ENCODE results near the gene ENO2.
A peak's percentile ranks its signal among the peaks of the same experiment; 100 is the strongest.
"Not testable (repeated sequence)": the region's sequence is repeated elsewhere in the genome, so short reads cannot be mapped to it uniquely, and the experiment has no call there.

The ENO2 gene

DNA sequence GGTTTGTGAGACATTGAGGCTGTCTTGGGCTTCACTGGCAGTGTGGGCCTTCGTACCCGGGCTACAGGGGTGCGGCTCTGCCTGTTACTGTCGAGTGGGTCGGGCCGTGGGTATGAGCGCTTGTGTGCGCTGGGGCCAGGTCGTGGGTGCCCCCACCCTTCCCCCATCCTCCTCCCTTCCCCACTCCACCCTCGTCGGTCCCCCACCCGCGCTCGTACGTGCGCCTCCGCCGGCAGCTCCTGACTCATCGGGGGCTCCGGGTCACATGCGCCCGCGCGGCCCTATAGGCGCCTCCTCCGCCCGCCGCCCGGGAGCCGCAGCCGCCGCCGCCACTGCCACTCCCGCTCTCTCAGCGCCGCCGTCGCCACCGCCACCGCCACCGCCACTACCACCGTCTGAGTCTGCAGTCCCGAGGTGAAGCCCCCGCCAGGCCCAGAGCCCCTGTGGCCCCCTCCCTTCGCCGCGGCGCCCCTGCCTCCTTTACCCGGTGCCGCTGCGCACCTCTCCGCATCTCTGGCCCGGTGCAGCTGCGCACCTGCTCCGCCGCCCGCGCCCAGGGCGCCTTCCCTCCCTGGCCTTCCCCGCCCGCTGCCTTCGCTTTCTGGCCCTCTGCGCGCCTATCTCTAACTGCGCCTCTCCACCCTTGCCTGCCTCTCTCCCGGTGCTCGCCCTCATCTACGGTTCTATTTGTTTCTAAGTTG lies at the start of gene ENO2:
Gene ENO2 (plus strand): TSS at position 335 of the 701 bp plus-strand sequence. CDS start 1,253 bp downstream, outside the sequence.
- peak; percentile 80 for DNase-seq

DNA sequence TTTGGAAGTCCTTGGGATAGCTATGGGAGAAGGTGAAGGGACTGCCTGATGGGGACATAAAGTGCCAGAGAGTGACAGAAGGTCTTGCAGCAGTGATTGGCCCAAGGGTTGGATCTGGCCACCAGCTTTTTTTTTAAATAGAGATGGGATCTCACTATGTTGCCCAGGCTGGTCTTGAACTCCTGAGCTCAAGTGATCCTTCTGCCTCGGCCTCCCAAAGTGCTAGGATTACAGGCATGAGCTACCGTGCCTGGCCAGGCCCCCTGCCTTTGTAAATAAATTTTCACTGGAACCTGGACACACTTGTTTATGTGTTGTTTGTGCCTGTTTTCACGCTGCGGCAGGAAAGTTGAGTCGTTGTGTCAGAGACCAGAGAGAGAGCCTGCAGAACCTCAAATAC lies 49.1 kb upstream of the ENO2 start:
- not testable (repeated sequence) for DNase-seq

DNA sequence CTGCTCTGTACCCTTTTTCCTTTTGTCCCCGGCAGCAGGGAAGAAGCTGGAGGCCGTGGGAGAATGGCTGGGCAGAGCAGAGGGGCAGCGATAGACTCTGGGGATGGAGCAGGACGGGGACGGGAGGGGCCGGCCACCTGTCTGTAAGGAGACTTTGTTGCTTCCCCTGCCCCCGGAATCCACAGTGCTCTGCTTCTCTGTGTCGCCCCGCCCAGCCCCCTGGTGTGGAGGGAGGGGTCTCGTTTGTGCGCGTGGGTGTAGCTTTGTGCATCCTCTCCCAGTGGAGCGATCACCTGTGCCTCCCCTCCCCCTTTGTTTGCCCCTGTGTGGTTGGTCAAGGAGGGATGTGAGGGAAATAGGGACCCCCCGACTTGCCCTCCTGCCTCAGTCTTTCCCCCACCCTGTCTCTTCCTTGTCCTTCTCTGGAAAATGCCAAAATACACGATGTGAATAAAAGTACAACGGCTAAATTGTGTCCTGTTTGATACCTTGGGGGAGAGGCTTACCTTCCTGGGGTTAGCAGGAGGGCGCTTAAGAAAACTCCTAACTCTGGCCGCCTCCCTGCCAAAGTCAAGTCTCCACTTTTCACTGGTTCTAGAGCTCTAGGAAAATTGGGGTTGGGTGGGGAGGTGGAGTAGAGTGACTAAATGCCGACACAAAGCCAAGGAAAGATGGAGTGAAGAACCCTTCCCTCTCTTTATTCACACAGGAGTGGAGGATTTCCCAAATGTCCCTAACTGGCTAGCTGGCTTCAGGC lies 48.0 kb upstream of the ENO2 start:
- DNase-seq = no peak

DNA sequence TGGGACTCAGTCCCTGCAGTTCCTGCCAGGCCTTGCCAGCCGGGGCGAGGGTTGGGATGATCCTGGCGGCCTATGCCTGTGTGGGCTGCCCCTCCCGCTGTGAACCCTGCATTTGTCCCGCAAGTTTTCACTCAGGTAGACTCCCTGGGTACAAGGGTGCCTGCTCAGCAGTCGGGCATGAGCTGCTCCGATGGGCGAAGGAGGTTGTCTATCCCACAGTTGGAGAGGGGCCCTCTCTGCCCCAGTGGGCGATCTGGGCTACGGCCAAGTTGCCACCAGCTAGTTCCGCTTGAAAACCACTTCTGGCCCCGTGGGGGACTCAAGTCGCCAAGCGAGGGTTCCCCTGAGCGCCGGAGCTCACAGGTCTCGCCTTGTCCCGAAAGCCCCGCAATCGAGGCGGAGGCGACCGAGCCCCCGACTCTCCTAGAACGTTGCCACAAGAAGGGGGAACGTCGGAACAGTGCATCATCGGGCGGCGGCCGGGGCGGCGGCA lies 47.4 kb upstream of the ENO2 start:
- DNase-seq = no peak

DNA sequence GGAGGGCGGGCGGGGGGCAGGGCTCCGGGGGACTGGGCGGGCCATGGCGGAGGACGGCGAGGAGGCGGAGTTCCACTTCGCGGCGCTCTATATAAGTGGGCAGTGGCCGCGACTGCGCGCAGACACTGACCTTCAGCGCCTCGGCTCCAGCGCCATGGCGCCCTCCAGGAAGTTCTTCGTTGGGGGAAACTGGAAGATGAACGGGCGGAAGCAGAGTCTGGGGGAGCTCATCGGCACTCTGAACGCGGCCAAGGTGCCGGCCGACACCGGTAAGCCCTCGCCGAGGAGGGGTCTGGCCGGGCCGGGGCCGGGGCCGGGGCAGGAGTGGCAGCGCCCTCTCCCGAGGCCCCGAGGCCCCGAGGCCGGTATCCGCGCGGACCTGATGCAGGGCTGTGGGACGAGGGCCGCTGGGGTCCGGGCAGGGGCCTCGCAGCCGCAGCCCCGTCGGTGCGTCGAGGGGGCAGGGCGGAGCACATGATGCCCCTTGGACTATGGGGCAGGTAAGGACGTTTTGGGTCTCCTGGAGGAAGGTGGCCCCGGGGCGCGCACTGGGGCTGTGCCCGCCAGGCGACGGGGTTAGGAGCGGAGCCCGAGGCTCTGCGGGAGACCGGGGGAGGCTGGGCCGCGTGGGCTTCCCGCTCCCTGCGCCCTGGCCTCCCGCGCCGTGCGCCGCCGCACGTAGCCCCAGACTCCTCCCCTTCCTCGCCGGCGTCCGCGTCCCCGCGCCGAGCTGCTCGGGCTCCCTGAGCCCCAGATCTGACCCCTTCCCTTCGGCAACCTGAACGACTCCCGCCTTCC lies 46.8 kb upstream of the ENO2 start, which contains the start of gene TPI1:
Gene TPI1 (plus strand): TSS at position 119 of the 798 bp plus-strand sequence. CDS start 36 bp downstream, at position 155.
- peak; percentile 90 for DNase-seq

DNA sequence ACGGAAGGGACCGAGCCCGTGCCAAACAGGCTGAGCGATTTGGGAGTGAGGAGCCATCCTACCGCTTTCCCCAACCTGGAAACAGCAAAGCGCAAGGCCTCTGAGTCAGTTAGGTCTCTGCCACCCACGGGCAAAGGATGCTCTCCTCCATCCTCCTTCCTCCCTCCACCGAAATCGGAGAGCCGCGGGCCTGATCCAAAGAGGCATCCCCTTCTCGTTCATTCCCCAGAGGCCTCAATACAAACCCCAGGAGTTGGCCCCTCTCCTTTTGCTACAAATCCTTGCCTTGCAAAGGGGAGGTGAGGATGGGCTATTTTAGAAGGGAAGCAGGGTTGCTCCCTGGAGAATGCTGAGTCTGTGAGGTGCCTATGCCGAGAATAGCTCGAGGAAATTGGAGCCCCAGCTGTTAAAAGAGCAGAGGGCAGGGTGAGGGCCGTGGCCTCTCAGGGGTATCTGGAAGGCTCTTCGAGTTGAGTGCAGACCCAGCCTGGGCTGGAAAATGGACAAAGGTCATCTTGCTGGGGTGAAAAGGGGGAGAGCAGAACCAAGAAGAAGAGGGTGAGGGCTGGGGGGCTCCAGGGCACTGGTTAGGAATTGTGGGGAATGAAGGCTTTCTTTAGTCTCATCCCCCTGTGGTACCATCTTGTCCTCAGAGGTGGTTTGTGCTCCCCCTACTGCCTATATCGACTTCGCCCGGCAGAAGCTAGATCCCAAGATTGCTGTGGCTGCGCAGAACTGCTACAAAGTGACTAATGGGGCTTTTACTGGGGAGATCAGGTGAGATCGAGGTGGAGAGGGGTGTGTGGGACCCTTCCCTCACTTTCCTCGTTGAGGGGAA lies 46.0 kb upstream of the ENO2 start:
- DNase-seq = peak; percentile 57

DNA sequence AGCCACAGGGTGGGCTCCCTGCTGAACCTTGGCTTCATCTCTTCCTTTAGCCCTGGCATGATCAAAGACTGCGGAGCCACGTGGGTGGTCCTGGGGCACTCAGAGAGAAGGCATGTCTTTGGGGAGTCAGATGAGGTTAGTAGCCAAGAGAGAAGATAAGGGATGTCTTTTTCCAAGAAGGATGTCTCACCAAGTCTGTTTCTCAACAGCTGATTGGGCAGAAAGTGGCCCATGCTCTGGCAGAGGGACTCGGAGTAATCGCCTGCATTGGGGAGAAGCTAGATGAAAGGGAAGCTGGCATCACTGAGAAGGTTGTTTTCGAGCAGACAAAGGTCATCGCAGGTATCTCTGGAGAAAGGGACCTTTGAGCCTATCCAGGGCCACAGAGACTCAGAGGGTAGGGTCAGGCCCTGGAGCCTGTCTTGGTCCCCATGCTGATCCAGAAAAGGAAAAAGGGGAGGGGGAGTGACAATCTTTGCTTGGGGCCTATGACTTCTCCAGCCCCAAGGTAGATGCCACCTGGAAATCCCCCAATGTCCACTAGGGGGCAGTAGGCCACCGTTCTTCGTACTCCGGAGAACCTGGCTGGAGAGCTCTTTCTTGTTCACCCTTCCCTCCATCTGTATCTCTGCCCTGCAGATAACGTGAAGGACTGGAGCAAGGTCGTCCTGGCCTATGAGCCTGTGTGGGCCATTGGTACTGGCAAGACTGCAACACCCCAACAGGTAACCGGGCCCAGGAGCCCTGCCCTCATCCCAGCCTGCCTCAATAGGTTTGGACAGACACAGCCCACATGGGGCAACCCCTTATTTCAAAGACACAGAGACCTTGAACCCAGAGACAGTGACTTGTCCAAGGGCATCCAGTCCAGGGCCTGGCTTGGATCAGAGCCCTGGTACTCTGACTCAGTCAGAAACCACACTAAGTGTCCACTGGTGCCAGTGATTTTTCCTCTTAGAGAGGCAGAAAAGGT lies 45.0 kb upstream of the ENO2 start:
- DNase-seq = peak; percentile 92

DNA sequence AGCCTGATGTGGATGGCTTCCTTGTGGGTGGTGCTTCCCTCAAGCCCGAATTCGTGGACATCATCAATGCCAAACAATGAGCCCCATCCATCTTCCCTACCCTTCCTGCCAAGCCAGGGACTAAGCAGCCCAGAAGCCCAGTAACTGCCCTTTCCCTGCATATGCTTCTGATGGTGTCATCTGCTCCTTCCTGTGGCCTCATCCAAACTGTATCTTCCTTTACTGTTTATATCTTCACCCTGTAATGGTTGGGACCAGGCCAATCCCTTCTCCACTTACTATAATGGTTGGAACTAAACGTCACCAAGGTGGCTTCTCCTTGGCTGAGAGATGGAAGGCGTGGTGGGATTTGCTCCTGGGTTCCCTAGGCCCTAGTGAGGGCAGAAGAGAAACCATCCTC lies 44.1 kb upstream of the ENO2 start:
- DNase-seq = not testable (repeated sequence)

DNA sequence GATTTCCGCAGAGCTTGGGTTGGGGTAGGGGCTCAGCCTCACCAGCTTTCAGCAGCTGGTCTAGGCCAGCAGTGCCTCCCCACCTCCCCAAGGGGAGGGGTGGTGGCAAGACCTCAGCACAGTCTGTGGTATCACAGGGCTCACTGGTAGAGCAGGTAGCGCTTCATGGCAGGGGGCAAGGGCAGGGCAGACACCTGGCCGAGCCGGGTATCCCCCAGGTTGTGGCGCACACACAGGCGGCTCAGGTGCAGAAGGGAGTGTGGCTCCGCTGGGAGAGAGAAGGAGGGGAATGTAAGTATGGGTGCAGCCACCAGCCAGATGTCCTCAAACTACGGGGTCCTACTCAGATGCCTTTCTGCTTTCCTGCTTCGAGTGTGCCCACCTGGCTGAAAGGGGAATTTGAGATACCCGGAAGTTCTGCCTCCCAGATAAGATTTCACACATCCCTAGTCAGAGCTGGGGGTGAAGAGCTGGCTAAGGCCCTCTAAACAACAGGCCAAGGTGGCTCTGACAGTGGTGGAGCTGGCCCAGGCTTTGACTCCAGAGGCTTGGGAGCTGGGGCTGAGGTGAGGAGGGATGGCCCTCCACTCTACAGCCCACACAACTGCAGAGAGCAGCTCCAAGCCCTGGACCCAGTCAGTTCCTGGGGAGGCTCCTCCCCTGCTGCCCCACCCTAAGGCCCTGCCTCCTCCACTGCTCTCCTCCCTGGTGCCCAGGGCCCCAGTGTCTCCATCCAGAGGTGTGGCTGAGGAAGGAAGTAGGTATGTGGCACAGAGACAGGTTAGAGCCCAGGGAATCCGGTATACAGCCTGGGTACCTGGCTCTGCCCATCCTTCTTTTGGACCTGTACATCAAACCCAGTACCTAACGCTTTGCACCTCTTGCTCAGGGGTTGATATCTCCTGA lies 43.1 kb upstream of the ENO2 start:
- peak; percentile 81 for DNase-seq

DNA sequence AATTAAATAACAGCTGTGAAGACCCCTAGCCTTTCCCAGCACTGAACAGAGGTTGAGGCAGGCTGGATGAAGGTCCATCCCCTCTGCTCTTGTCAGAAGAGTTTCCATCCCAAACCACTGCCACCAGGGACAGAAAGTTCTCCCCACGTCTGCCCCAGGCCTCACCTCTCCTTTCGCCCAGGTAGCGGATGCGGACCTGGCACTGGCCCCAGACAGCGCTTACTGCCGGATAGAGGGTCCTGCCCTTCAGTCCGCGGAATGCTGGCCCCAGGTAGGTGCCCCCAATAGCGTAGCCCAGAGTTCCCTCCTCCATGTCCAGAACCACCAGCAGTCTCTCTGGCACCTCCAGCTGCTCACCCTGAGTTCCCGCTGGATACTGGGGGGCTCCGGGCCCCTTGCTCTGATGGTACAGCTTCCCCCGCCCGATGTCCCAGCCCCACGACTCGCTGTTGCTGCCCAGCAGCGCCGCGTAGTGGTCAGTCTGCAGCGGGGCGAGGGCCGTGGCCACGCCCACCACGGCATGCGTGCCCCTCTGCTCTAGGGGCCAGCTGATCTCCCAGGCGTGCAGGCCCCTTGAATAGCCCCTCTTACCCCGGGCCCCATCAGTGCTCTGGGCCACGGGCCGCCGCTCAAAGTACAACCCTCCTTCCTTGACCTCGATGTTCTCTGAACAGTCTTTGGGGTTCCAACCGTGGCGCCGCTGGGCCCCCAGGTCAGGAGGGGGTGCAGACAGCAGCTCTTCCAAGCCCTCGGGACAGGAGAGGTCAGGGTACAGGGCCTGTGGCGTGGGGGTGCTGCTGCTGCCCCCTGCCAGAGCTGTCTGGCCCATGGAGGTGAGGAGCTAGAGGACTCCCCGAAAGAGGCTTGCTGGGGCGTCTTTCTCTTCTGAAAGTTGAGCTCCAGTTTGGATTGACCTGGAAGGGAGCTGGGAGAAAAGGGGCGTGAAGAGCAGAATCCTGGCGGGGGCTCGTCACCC lies 42.0 kb upstream of the ENO2 start:
- DNase-seq = peak; percentile 89

DNA sequence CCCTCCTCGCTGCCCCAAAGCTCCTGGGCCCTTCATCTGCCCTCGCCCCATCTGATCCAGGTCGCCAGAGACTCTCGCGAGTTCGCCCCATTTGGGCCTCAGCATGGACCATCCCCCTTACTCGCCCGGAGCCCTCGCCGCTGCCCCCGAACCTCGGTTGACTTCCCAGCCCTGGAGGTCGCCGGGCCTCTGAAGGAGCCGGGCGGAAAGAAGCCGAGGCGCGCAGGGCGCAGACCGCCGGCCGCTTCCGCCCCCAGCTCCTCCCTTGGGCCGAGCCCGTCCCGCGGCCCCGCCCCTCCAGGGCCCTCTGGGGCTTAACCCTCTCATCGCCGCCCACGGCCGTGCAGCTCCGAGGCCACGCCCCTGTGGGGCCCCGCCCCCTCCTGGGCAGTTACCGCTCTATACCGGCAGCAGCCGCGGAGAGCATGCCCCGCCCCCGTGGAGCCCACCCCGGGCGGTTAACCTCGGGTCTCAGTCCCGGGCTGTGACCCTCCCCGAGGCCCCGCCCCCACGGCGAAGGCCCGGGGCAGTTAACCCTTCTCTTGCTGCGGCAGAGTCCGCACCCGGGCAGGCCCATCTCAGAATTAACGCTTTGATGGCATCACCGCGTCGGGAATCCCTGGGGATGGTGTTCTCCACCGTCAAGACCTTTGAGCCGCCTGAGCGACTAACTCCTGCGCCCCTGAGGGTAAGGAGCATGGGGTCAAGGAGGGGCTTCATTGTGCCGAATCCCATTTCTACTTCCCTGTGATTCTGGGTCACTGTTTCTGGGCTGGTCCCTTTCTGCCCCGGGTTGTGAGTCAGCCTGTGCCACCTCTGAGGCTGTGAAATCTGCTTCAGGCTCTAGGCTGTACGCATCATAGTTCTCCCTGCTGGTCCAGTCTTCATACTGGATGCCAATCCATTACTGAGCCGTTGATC lies 41.0 kb upstream of the ENO2 start, which contains the start of gene SPSB2:
Gene SPSB2 (minus strand): TSS at position 210 of the 921 bp plus-strand sequence. CDS start 402 bp downstream, outside the sequence.
- DNase-seq = peak; percentile 98

DNA sequence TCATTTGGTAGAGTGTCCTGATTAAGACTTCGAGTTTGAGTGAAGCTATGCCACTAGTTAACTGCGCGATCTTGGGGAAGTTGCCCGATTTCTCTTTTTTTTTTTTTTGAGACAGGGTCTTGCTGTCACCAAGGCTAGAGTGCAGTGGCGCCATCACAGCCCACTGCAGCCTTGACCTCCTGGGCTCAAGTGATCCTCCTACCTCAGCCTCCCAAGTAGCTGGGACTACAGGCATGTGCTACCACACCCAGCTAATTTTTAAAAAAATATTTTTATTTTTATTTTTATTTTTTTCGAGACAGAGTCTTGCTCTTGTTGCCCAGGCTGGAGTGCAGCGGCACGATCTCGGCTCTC lies 40.4 kb upstream of the ENO2 start:
- DNase-seq = not testable (repeated sequence)

DNA sequence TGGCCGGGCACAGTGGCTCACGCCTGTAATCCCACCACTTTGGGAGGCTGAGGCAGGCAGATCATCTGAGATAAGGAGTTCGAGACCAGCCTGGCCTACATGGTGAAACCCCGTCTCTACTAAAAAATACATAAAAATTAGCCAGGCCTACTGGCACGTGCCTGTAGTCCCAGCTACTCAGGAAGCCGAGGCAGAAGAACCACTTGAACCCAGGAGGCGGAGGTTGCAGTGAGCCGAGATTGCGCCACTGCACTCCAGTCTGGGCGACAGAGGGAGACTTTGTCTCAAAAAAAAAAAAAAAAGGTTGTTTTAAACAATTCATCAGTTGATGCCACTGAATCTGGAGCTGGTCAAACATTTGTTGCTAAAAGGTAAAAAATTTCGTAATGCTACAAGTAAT lies 34.6 kb upstream of the ENO2 start:
- not testable (repeated sequence) for DNase-seq

DNA sequence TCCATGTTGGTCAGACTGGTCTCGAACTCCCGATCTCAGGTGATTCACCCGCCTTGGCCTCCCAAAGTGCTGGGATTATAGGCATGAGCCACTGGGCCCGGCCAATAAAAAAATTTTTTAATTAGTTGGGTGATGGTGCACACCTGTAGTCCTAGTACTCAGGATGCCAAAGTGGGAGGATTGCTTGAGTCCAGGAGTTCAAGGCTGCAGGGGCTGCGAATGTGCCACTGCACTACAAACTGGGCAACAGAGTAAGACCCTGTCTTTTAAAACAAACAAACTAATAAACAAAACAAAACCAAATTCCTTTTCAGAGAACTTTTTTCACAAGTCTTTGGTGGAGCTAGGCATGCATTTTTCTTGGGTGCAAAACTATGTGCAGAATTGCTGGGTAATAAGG lies 31.1 kb upstream of the ENO2 start:
- DNase-seq = no peak

DNA sequence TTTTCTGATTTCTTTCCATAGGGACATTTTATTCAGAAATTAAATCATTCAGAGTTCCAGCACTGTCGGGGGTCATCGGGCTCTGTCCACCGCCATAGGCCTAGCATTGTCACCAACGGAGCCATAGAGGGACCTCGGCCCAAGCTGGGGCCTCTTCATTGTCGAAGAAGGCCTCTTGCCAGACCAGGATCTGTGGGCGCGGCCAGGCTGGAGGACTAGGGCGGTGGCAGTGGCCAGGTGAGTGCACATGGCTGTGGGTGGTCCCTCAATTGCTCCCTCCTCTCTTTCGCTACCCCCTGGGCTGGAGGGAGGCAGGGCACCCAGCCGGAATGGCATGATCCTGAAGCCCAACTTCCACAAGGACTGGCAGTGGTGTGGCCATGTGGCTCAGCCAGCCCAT lies 30.7 kb upstream of the ENO2 start:
- DNase-seq = no peak

DNA sequence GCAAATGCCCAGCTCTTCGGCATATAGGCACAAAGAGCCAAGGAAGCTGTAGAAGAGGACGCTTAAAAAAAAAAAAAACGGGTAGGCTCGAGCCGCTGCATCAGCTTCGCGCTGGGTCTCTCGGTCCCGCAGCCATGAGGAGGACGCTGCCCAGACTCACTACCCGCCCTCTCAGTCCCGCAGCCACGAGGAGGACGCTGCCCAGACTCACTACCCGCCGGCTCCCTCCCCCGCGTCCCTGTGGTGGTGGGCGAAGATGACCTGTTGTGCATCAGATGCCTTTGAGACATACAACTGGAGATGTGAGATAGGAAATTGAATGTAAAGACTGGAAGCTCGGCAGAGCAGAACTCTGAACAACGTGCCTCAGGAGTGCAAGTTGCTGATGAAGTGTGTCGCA lies 29.8 kb upstream of the ENO2 start:
- no peak for DNase-seq
